C4-2B (cell line): ENCODE data around the gene PRAMEF4.

Experiments used
- ZFX ChIP-seq: fragments of 450-650 bp; IDR thresholded peaks from 2 replicates; pipeline ENCODE4 v1.6.1; 2017
- TF ChIP-seq, protein P1 (sequence below): fragments of 450-650 bp; conservative IDR thresholded peaks from 2 replicates; pipeline ENCODE4 v1.5.1; 2017; ENCODE audit warnings: mild to moderate bottlenecking

DNA sequence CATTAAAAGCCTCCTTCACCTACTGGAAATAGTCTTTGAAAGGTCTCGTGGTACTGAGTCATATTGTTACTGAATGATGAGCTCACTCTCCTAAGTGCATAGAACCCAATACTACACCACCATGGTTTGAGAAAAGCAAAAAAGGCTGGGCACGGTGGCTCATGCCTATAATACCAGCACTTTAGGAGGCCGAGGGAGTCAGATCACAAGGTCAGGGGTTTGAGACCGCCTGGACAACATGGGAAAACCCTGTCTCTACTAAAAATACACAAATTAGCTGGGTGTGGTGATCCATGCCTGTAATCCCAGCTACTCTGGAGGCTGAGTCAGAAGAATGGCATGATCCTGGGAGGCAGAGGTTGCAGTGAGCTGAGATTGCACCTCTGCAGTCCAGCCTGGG, 34.2 kb downstream of the PRAMEF4 start:
- TF ChIP-seq, protein P1, sequence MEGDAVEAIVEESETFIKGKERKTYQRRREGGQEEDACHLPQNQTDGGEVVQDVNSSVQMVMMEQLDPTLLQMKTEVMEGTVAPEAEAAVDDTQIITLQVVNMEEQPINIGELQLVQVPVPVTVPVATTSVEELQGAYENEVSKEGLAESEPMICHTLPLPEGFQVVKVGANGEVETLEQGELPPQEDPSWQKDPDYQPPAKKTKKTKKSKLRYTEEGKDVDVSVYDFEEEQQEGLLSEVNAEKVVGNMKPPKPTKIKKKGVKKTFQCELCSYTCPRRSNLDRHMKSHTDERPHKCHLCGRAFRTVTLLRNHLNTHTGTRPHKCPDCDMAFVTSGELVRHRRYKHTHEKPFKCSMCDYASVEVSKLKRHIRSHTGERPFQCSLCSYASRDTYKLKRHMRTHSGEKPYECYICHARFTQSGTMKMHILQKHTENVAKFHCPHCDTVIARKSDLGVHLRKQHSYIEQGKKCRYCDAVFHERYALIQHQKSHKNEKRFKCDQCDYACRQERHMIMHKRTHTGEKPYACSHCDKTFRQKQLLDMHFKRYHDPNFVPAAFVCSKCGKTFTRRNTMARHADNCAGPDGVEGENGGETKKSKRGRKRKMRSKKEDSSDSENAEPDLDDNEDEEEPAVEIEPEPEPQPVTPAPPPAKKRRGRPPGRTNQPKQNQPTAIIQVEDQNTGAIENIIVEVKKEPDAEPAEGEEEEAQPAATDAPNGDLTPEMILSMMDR, result no peak
- TF ChIP-seq ZFX, result no peak
